CD4-positive, alpha-beta memory T cell (primary cell): ENCODE measurements around the gene CGB8. TPM values are rescaled to one million over a fixed set of nuclear protein-coding genes. Genes with fewer than 3 reads are reported as not detected.
"Not testable (repeated sequence)": the region's sequence is repeated elsewhere in the genome, so short reads cannot be mapped to it uniquely, and the experiment has no call there.

ENCODE experiments used
- CTCF ChIA-PET: fragments of 350-600 bp; sonication (Branson Sonifier 250); formaldehyde crosslinking; loops from one replicate; lab custom pipeline; 2021; ENCODE audit warnings: inconsistent platforms; ENCODE audit not compliant: partially characterized antibody; lab: Charles Lee
- POLR2A ChIA-PET: fragments of 350-600 bp; sonication (Branson Sonifier 250); formaldehyde crosslinking; loops from one replicate; lab custom pipeline; 2021; ENCODE audit not compliant: partially characterized antibody; lab: Charles Lee
- DNase-seq, 5 donors: peaks; one replicate each; pipeline versions ENCODE4 v3.0.0 to v3.0.0-alpha.2; 2020 to 2022; ENCODE audit warnings: mixed read lengths in 1 of 5
- H3K27ac ChIP-seq: one replicate; pipeline ENCODE4 v1.7.0; 2013; ENCODE audit warnings: low read depth, low read length
- H3K27me3 ChIP-seq: 2 replicates; pipeline ENCODE4 v1.7.0; 2013; ENCODE audit warnings: mild to moderate bottlenecking, low read length, moderate library complexity; ENCODE audit not compliant: insufficient read depth
- H3K36me3 ChIP-seq: 2 replicates; pipeline ENCODE4 v1.7.0; 2013; ENCODE audit warnings: mild to moderate bottlenecking, low read length, moderate library complexity; ENCODE audit not compliant: insufficient read depth
- H3K4me1 ChIP-seq: 2 replicates; pipeline ENCODE4 v1.7.0; 2013; ENCODE audit warnings: mild to moderate bottlenecking, low read length, moderate library complexity; ENCODE audit not compliant: insufficient read depth
- H3K4me3 ChIP-seq, 2 donors: one replicate each; pipeline ENCODE4 v1.7.0; 2013; ENCODE audit warnings: low read length in 2 of 2, mild to moderate bottlenecking in 1 of 2
- H3K9me3 ChIP-seq, 2 donors: one replicate each; pipeline ENCODE4 v1.7.0; 2013; ENCODE audit warnings: low read length in 2 of 2, control low read depth in 1 of 2; ENCODE audit not compliant: control insufficient read depth in 1 of 2
- H3K27ac Mint-ChIP-seq, 7 donors: one replicate each; pipeline ENCODE4 v1.8.0; 2020 to 2021; ENCODE audit warnings: mixed read lengths in 7 of 7, mild to moderate bottlenecking in 6 of 7, inconsistent platforms in 3 of 7, moderate library complexity in 3 of 7
- H3K27me3 Mint-ChIP-seq, 2 donors: one replicate each; pipeline ENCODE4 v1.8.0; 2020 to 2021; ENCODE audit warnings: mixed read lengths in 2 of 2
- H3K36me3 Mint-ChIP-seq, 2 donors: one replicate each; pipeline ENCODE4 v1.8.0; 2020 to 2021; ENCODE audit warnings: mixed read lengths in 2 of 2, inconsistent platforms in 1 of 2, mild to moderate bottlenecking in 1 of 2
- H3K4me1 Mint-ChIP-seq, 4 donors: one replicate each; pipeline ENCODE4 v1.8.0; 2020 to 2021; ENCODE audit warnings: mixed read lengths in 4 of 4, mild to moderate bottlenecking in 1 of 4
- H3K4me3 Mint-ChIP-seq, 8 donors: one replicate each; pipeline ENCODE4 v1.8.0; 2020 to 2021; ENCODE audit warnings: mixed read lengths in 8 of 8, mild to moderate bottlenecking in 7 of 8, moderate library complexity in 6 of 8, inconsistent platforms in 3 of 8
- H3K9me3 Mint-ChIP-seq, 8 donors: one replicate each; pipeline ENCODE4 v1.8.0; 2020 to 2021; ENCODE audit warnings: mixed read lengths in 8 of 8, mild to moderate bottlenecking in 5 of 8, inconsistent platforms in 3 of 8, moderate library complexity in 1 of 8
- intact Hi-C: fragments of 100-400 bp; cut with micrococcal nuclease; formaldehyde crosslinking; loops from one replicate; pipeline ENCODE4 v1.15.1; 2023
- polyA plus RNA-seq, 2 donors: library from polyadenylated mRNA; unstranded; fragments of 300-500 nt; fragmentation: Illumina TruSeq; gene quantifications; one replicate each; pipeline ENCODE4 v1.2.3, GENCODE V29; 2021
- total RNA-seq, 2 experiments: library from RNA; stranded (reverse); gene quantifications; one replicate each; pipeline ENCODE4 v1.2.3, GENCODE V29; 2021

The CGB8 gene
- total and polyA plus RNA-seq, 4 experiments from 2014 or later, result not detected

DNA sequence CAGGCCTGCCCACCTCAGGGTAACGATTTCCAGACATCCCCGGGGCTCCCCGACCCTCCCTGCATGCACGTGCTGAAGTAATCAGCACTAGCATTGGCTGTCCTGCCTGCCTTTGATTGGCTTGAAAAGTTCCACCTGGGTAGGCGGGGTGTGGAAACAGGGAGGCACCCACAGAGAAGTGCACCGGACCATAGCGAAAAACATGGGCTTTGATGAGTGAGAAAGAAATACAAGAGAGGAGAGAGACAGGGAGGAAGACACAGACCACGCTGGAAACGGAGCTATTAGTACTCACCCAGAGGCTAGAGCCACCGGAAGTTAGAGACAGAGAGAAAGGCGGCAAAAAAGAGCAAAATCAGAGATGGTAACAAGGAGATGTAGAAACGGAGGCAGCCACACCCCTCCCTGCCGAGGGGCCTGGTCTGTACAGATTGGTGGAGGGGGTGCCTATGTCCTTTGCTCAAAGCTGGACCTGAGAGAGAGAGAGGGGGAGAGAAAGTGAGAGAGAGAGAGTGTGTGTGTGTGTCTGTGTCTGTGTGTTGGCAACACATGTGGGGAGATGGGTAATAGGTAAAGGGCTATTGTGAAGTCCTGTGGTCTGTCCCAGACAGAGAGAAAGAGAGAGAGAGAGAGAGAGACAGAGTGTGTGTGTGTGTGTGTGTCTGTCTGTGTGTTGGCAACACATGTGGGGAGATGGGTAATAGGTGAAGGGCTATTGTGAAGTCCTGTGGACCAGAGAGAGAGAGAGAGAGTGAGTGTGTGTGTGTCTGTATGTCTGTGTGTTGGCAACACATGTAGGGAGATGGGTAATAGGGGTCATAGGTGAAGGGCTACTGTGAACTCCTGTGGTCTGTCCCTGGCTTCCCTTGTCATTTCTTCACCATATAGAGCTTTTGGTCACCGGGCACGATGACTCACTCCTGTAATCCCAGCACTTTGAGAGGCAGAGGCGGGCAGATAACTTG, 27.7 kb downstream of the CGB8 start:
- Mint-ChIP-seq H3K36me3 (peaks cover 0 to 2% of the 10 kb centered on the region in 2 donors), H3K27ac (peak overlapping the region in 2 of 7 donors; percentile 2 to 36), H3K9me3 (no peaks in the 10 kb centered on the region), H3K27me3 (peaks cover 0 to 3% of the 10 kb centered on the region in 2 donors), H3K4me3 (peak overlapping the region in 4 of 8 donors; percentile 11 to 55 (median 32)), H3K4me1 (peaks cover 15 to 39% (median 25%) of the 10 kb centered on the region in 4 donors)
- Histone ChIP-seq H3K4me1 (peaks cover 24% of the 10 kb centered on the region), H3K27me3 (no peaks in the 10 kb centered on the region), H3K4me3 (no peak overlapping the region), H3K27ac (no peak overlapping the region), H3K36me3 (no peaks in the 10 kb centered on the region), H3K9me3 (no peaks in the 10 kb centered on the region)
- no peak for DNase-seq
- POLR2A ChIA-PET, result no interaction called here
- intact Hi-C loops, result no loop called here
- CTCF ChIA-PET, result no interaction called here

DNA sequence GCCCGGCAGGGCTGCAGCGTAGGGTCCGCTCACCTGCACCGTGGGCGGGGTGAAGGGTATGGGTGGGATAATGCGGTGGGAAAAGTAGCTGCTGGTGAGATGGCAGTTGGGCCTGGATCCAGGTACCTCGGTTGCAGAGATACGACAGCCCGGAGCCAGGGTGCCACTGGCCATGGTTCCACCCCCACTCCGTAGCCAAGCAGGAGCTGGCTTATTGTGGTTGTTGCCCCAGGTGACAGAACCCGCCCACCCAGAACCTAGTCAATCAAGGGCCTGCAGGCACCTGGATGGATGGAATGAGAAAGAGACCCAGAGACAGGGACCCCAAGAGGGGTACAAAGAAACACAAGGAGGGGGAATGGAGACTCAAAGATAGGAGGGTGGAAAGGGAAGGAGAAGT, 28.6 kb downstream of the CGB8 start:
- peak overlapping the region in 4 of 8 donors; percentile 26 to 94 (median 62) for H3K4me3 Mint-ChIP-seq
- Histone ChIP-seq H3K4me3 (no peak overlapping the region), H3K9me3 (no peaks in the 10 kb centered on the region), H3K36me3 (no peaks in the 10 kb centered on the region), H3K27me3 (no peaks in the 10 kb centered on the region), H3K4me1 (peaks cover 24% of the 10 kb centered on the region), H3K27ac (no peak overlapping the region)
- H3K36me3 Mint-ChIP-seq, result peaks cover 0 to 5% of the 10 kb centered on the region in 2 donors
- DNase-seq, result no peak
- no peaks in the 10 kb centered on the region for H3K9me3 Mint-ChIP-seq
- ChIA-PET CTCF (interaction anchor here (0.6 to 3.0 kb wide), 3 partner anchors 19 to 659 kb away, joined by 3 to 22 read pairs (median 4); no protein-coding TSS in a partner anchor), POLR2A (interaction anchor here (0.9 to 1.1 kb wide), 2 partner anchors 36 to 50 kb away, joined by 3 read pairs; no protein-coding TSS in a partner anchor)
- intact Hi-C loops, result no loop called here
- peaks cover 0 to 3% of the 10 kb centered on the region in 2 donors for H3K27me3 Mint-ChIP-seq
- H3K4me1 Mint-ChIP-seq, result peaks cover 15 to 39% (median 25%) of the 10 kb centered on the region in 4 donors
- H3K27ac Mint-ChIP-seq, result peak overlapping the region in 1 of 7 donors; percentile 69

DNA sequence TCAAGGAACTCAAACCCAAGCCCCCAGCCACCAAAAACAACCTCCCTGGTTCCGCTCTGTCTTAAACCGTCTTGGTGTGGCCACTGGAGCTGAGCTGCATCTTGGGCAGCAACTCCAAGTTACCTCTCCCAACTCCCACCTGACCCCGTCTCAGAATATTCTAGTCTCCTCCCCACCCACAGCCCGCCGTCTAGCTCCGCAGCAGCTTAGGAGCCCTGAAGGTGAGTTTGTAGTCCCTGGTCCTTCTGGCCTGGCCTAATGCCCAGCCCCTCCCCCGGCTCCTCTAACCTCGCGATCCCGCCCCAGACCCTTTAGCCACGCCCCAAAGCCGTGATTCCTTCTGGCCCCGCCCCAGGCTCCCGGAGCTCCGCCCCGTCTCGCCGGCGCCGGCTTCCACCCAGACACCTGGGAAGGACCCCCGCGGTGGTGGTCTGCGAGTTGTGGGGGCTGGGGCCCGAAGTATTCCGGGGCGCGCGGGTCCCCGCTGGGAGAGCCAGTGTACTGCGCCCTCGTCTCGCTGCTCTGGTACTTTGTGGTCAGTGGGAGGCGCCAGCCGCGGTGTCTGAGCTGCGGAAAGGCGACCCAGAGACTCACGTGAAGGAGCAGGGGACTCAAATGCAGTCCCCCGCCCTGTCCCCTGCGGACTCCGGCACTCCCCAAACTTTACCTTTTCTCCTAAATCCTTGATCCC, 29.5 kb downstream of the CGB8 start:
- peaks cover 0 to 3% of the 10 kb centered on the region in 2 donors for H3K27me3 Mint-ChIP-seq
- DNase-seq, result peak; percentile 49 to 66 (median 51)
- peak overlapping the region; percentile 84 to 94 (median 90) for H3K4me3 Mint-ChIP-seq
- peak overlapping the region; percentile 32 to 91 (median 79) for H3K27ac Mint-ChIP-seq
- ChIA-PET POLR2A (interaction anchor here (0.9 to 3.4 kb wide), 5 partner anchors 9 to 50 kb away, joined by 3 to 33 read pairs (median 3); partner anchors contain the start of genes GYS1 and RUVBL2), CTCF (interaction anchor here (0.6 to 3.0 kb wide), 7 partner anchors 18 to 660 kb away, joined by 3 to 22 read pairs (median 3); partner anchors contain the start of genes GYS1 and RUVBL2)
- no peaks in the 10 kb centered on the region for H3K9me3 Mint-ChIP-seq
- Histone ChIP-seq H3K4me1 (peaks cover 24% of the 10 kb centered on the region), H3K27me3 (no peaks in the 10 kb centered on the region), H3K4me3 (peak overlapping the region; percentile 47 to 73), H3K9me3 (no peaks in the 10 kb centered on the region), H3K27ac (no peak overlapping the region), H3K36me3 (no peaks in the 10 kb centered on the region)
- H3K36me3 Mint-ChIP-seq, result peaks cover 0 to 9% of the 10 kb centered on the region in 2 donors
- intact Hi-C loops, result loop anchor here (2.0 kb wide), 1 partner anchor 37 kb away; the partner anchor contains the start of gene CGB7
- H3K4me1 Mint-ChIP-seq, result peaks cover 15 to 39% (median 25%) of the 10 kb centered on the region in 4 donors

DNA sequence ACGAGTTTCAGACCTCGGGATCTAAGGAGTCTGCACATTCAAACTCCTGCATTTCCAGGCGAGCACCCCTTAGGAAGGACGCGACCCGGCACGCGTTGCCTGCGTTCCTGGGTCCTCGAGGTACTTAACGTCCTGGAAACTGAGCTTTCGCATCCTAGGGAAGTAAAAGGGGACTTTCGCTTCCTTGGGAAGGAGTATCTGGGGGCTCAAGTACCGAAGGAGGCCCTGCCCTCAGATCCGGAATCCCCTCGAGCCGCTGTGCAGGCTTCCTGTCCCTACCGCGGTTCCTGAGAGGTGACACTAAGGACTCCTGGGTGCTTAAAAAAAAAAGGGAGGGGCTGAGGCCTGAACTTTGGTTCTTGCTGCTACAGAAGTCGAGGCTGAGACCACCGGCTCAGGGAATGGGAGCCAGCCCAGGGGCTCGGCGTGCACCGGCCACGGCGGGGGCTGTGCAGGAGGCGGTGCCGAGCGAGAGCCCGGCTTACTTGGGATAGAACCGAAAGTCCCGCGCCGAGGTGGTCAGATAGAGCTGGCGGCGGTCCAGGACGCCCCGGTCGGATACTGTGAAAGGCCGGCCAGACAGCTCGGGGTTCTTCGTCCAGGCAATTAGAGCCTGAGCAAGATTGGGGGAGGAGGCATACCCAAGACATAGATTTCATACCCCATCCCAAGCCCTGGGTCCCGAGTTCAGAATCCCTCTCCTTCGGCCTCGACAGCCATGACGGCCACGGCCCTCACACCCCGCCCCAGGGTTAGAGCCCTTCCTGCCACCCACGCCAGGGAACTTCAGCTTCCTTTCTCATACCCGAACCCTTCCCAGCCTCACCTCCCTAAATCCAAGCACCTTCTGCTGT, 30.3 kb downstream of the CGB8 start:
- not testable (repeated sequence) for H3K27me3 Mint-ChIP-seq
- CTCF ChIA-PET, result interaction anchor here (0.9 to 3.0 kb wide), 9 partner anchors 15 to 223 kb away, joined by 3 to 22 read pairs (median 3); partner anchors contain the start of genes GYS1 and RUVBL2

DNA sequence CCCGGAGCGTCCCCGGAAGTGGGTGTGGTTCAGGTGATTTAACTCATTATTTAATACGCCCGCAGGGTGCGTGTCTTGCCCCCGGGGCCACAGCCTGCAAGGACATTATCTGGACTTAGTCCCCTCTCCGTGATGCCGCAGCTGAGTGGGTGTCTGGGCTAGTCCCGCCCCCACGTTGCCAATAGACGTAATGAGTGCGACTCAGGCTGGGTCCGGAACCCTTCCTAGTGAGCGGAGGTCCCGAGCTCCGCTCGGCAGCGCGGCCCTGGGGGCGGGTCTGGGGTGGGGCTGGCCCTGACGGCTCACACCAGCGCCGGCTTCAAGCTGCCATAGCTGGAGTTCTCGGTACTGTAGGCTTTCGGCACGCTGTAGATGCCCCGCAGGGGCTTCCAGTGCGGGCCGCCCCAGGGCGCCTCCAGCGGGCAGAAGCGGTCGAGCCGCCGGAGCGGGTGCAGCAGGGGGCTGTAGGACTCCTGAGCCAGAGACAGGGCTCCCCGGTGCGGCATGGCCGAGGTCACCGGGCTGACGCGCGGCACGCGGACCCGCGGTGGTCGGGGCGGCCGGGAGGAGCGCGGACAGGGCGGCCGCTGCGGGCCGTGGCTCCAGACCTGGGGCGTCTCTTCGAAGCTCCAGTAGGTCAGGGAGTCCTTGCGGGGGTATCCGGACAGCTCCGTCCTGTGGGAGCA, 31.1 kb downstream of the CGB8 start:
- ChIA-PET CTCF (interaction anchor here (0.6 to 3.0 kb wide), 8 partner anchors 14 to 798 kb away, joined by 3 to 22 read pairs (median 3); partner anchors contain the start of genes GYS1 and RUVBL2), POLR2A (interaction anchor here (0.8 to 3.4 kb wide), 7 partner anchors 8 to 143 kb away, joined by 3 to 33 read pairs (median 7); partner anchors contain the start of genes GYS1, NUCB1 and RUVBL2)
- peak overlapping the region in 4 of 7 donors; percentile 13 to 55 (median 36) for H3K27ac Mint-ChIP-seq
- peaks cover 0 to 18% of the 10 kb centered on the region in 2 donors for H3K36me3 Mint-ChIP-seq
- Histone ChIP-seq H3K36me3 (no peaks in the 10 kb centered on the region), H3K9me3 (no peaks in the 10 kb centered on the region), H3K27me3 (no peaks in the 10 kb centered on the region), H3K4me3 (peak overlapping the region in 1 of 2 donors; percentile 73), H3K27ac (peak overlapping the region; percentile 23), H3K4me1 (peaks cover 24% of the 10 kb centered on the region)
- peak overlapping the region; percentile 84 to 94 (median 90) for H3K4me3 Mint-ChIP-seq
- no peaks in the 10 kb centered on the region for H3K9me3 Mint-ChIP-seq
- peaks cover 0 to 3% of the 10 kb centered on the region in 2 donors for H3K27me3 Mint-ChIP-seq
- peak; percentile 62 to 76 (median 69) for DNase-seq
- H3K4me1 Mint-ChIP-seq, result peaks cover 15 to 39% (median 25%) of the 10 kb centered on the region in 4 donors
- intact Hi-C loops, result loop anchor here (1.0 to 2.0 kb wide), 2 partner anchors 25 to 39 kb away; partner anchors contain the start of genes CGB7, GYS1 and RUVBL2

More for the DNA sequence above, 30.3 kb downstream of the CGB8 start:
- Mint-ChIP-seq H3K4me1 (peaks cover 15 to 39% (median 25%) of the 10 kb centered on the region in 4 donors), H3K36me3 (peaks cover 0 to 17% of the 10 kb centered on the region in 2 donors), H3K27ac (peak overlapping the region in 6 of 7 donors; percentile 48 to 91 (median 79)), H3K4me3 (peak overlapping the region; percentile 84 to 94 (median 90))
- H3K4me3 ChIP-seq, result peak overlapping the region; percentile 47 to 73
- H3K4me1 ChIP-seq, result peaks cover 24% of the 10 kb centered on the region
- H3K36me3 ChIP-seq, H3K9me3 ChIP-seq, H3K9me3 Mint-ChIP-seq, H3K27me3 ChIP-seq: not testable (repeated sequence)
- H3K27ac ChIP-seq, result peak overlapping the region; percentile 23
- intact Hi-C loops, result loop anchor here (1.0 to 2.0 kb wide), 2 partner anchors 25 to 38 kb away; partner anchors contain the start of genes CGB7, GYS1 and RUVBL2
- POLR2A ChIA-PET, result interaction anchor here (0.8 to 3.4 kb wide), 7 partner anchors 8 to 143 kb away, joined by 3 to 33 read pairs (median 7); partner anchors contain the start of genes GYS1, NUCB1 and RUVBL2
- DNase-seq, result peak; percentile 19 to 50 (median 29)
